ENCODE data around the gene EMB.

EMB gene

GRCh38 chr5:50352382-50352781, 88.7 kb downstream of the EMB start:
- DNase-seq (ENCODE audit: low read depth), result no peak
- no peak overlapping the region for H3K4me3 ChIP-seq (replicated peaks; ENCODE audit: low read depth, low read length)
- no peak for TF ChIP-seq CTCF (IDR thresholded peaks at IDR 0.05; ENCODE audit: low read length, missing control alignments)

Measured in fibroblast of pulmonary artery (primary cell).